H1 (cell line): ENCODE measurements around the gene PATJ. TPM values are rescaled to one million over a fixed set of nuclear protein-coding genes. Genes with fewer than 3 reads are reported as not detected.

Source experiments
- CTCF ChIA-PET: fragments of 300-600 bp; sonication (Branson Sonifier 250); formaldehyde crosslinking; loops from one replicate; lab custom pipeline; 2021; ENCODE audit not compliant: partially characterized antibody; lab: Charles Lee
- POLR2A ChIA-PET: fragments of 300-600 bp; sonication (Branson Sonifier 250); formaldehyde crosslinking; loops from one replicate; lab custom pipeline; 2021; ENCODE audit warnings: inconsistent platforms; ENCODE audit not compliant: partially characterized antibody; lab: Charles Lee
- DNase-seq, 2 experiments: peaks; one replicate each; pipeline versions ENCODE4 v3.0.0 to v3.0.0-alpha.2; 2010 to 2022; ENCODE audit warnings: low spot score in 2 of 2, low read depth in 1 of 2, mixed read lengths in 1 of 2
- FAIRE-seq: peaks from 2 replicates; lab custom pipeline; 2011; peaks lifted over from hg19 to GRCh38; lab: Jason Lieb, UNC
- H2AFZ ChIP-seq: 2 replicates; pipeline ENCODE4 v1.8.1; 2012; ENCODE audit warnings: low read length, inconsistent platforms
- H2AK5ac ChIP-seq: 2 replicates; pipeline ENCODE4 v1.6.1; 2013; ENCODE audit warnings: low read depth, low read length
- H2BK120ac ChIP-seq: replicated peaks from 2 replicates; pipeline ENCODE3; 2013; ENCODE audit warnings: low read depth, low read length, inconsistent platforms
- H2BK12ac ChIP-seq: 2 replicates; pipeline ENCODE4 v1.6.1; 2013; ENCODE audit warnings: low read depth, low read length
- H2BK15ac ChIP-seq: 2 replicates; pipeline ENCODE4 v1.6.1; 2013; ENCODE audit warnings: low read length
- H2BK20ac ChIP-seq: 2 replicates; pipeline ENCODE4 v1.6.1; 2013; ENCODE audit warnings: low read length
- H2BK5ac ChIP-seq: 2 replicates; pipeline ENCODE4 v1.6.1; 2013; ENCODE audit warnings: low read depth, low read length
- H3K14ac ChIP-seq: 2 replicates; pipeline ENCODE4 v1.6.1; 2013; ENCODE audit warnings: inconsistent platforms; ENCODE audit not compliant: insufficient read length
- H3K18ac ChIP-seq: 2 replicates; pipeline ENCODE4 v1.6.1; 2013; ENCODE audit warnings: low read length; ENCODE audit errors: extremely low read depth
- H3K23ac ChIP-seq: 2 replicates; pipeline ENCODE4 v1.6.1; 2013; ENCODE audit warnings: inconsistent platforms; ENCODE audit not compliant: insufficient read length
- H3K23me2 ChIP-seq: 2 replicates; pipeline ENCODE4 v1.6.1; 2013; ENCODE audit warnings: low read depth, low read length
- H3K27ac ChIP-seq: 2 replicates; pipeline ENCODE4 v1.6.1; 2011; ENCODE audit warnings: low read depth, low read length, inconsistent platforms
- H3K27me3 ChIP-seq, 4 experiments: replicated peaks in 1 of 4; 1 replicate in 1 of 4; 2 replicates in 3 of 4; pipeline versions ENCODE4 v1.6.1 to v1.8.1; 2011 to 2013; ENCODE audit warnings: low read length in 3 of 4, mild to moderate bottlenecking in 3 of 4, inconsistent platforms in 2 of 4, mixed read lengths in 2 of 4, moderate library complexity in 1 of 4; ENCODE audit not compliant: control insufficient read depth in 3 of 4, insufficient read depth in 3 of 4; ENCODE audit errors: extremely low read depth in 1 of 4
- H3K36me3 ChIP-seq, 4 experiments: 2 replicates each; pipeline versions ENCODE4 v1.6.1 to v1.8.1; 2011 to 2013; ENCODE audit warnings: mild to moderate bottlenecking in 4 of 4, low read length in 3 of 4, moderate library complexity in 2 of 4, control low read depth in 1 of 4, inconsistent platforms in 1 of 4; ENCODE audit not compliant: insufficient read depth in 4 of 4, control insufficient read depth in 2 of 4
- H3K4ac ChIP-seq: replicated peaks from 2 replicates; pipeline ENCODE3; 2013; ENCODE audit warnings: low read length, low read depth, mixed read lengths, inconsistent platforms; ENCODE audit not compliant: insufficient read length
- H3K4me1 ChIP-seq, 4 experiments: replicated peaks in 1 of 4; 1 replicate in 1 of 4; 2 replicates in 3 of 4; pipeline versions ENCODE4 v1.6.1 to v1.8.1; 2011 to 2013; ENCODE audit warnings: low read length in 3 of 4, inconsistent platforms in 2 of 4, mixed read lengths in 1 of 4; ENCODE audit not compliant: insufficient read depth in 4 of 4, control insufficient read depth in 3 of 4
- H3K4me2 ChIP-seq, 2 experiments: 2 replicates each; pipeline versions ENCODE4 v1.6.1 to v1.8.1; 2011 to 2013; ENCODE audit warnings: low read depth in 2 of 2, low read length in 2 of 2, control low read depth in 1 of 2, inconsistent platforms in 1 of 2, mild to moderate bottlenecking in 1 of 2; ENCODE audit not compliant: insufficient read depth in 1 of 2
- H3K4me3 ChIP-seq, 4 experiments: fragments of 200-600, 300-600 bp in 1 of 4; sonication (generic), shearing (Covaris generic), sonication (Bioruptor Twin) in 1 of 4; 2 replicates each; pipeline versions ENCODE4 v1.5.1 to v1.8.1; 2011 to 2016; ENCODE audit warnings: low read length in 4 of 4, low read depth in 3 of 4, control low read depth in 2 of 4, inconsistent platforms in 2 of 4, mild to moderate bottlenecking in 2 of 4, mixed read lengths in 1 of 4, moderate library complexity in 1 of 4; ENCODE audit not compliant: insufficient read depth in 2 of 4; ENCODE audit errors: extremely low read depth in 1 of 4
- H3K56ac ChIP-seq: replicated peaks from 2 replicates; pipeline ENCODE3; 2013; ENCODE audit warnings: low read depth, mild to moderate bottlenecking, mixed read lengths, low read length, inconsistent platforms; ENCODE audit not compliant: insufficient read length
- H3K79me1 ChIP-seq: 2 replicates; pipeline ENCODE4 v1.6.1; 2013; ENCODE audit warnings: low read depth, low read length, control low read depth
- H3K79me2 ChIP-seq, 2 experiments: 2 replicates each; pipeline versions ENCODE4 v1.6.1 to v1.8.1; 2012 to 2013; ENCODE audit warnings: low read length in 2 of 2, mild to moderate bottlenecking in 2 of 2, inconsistent platforms in 1 of 2; ENCODE audit not compliant: insufficient read depth in 2 of 2, control insufficient read depth in 1 of 2
- H3K9ac ChIP-seq, 4 experiments: replicated peaks in 1 of 4; 1 replicate in 1 of 4; 2 replicates in 3 of 4; pipeline versions ENCODE4 v1.6.1 to v1.8.1; 2011 to 2013; ENCODE audit warnings: low read depth in 3 of 4, low read length in 3 of 4, control low read depth in 2 of 4, mild to moderate bottlenecking in 2 of 4, moderate library complexity in 2 of 4, inconsistent platforms in 1 of 4; ENCODE audit errors: extremely low read depth in 1 of 4
- H3K9me3 ChIP-seq, 2 experiments: 2 replicates each; pipeline versions ENCODE4 v1.6.1 to v1.8.1; 2012 to 2013; ENCODE audit warnings: mild to moderate bottlenecking in 2 of 2, moderate library complexity in 2 of 2, control low read depth in 1 of 2, inconsistent platforms in 1 of 2, low read depth in 1 of 2, low read length in 1 of 2, mixed read lengths in 1 of 2; ENCODE audit not compliant: insufficient read depth in 2 of 2
- H4K20me1 ChIP-seq, 2 experiments: replicated peaks in 1 of 2; 2 replicates each; pipeline versions ENCODE3 to v1.8.1; 2011 to 2013; ENCODE audit warnings: inconsistent platforms in 2 of 2, low read length in 2 of 2, mild to moderate bottlenecking in 1 of 2; ENCODE audit not compliant: insufficient read depth in 2 of 2, control insufficient read depth in 1 of 2
- H4K5ac ChIP-seq: 2 replicates; pipeline ENCODE4 v1.6.1; 2013; ENCODE audit warnings: low read length, low read depth, mixed read lengths, inconsistent platforms; ENCODE audit not compliant: insufficient read length
- H4K8ac ChIP-seq: 2 replicates; pipeline ENCODE4 v1.8.0; 2013; ENCODE audit warnings: mild to moderate bottlenecking, moderate library complexity, low read length, inconsistent platforms; ENCODE audit not compliant: insufficient read depth; ENCODE audit errors: extremely low read depth
- H4K91ac ChIP-seq: replicated peaks from 2 replicates; pipeline ENCODE3; 2013; ENCODE audit warnings: low read length, mixed read lengths, inconsistent platforms; ENCODE audit not compliant: insufficient read length
- BRCA1 ChIP-seq: IDR thresholded peaks from 2 replicates; pipeline ENCODE4 v1.6.1; 2012; ENCODE audit warnings: low read depth, low read length, improper control_type of control experiment
- SUZ12 ChIP-seq: fragments of 200-600 bp; sonication (generic); IDR thresholded peaks from 2 replicates; pipeline ENCODE4 v1.6.1; 2012; ENCODE audit warnings: mild to moderate bottlenecking, inconsistent platforms, low read length, moderate library complexity, mixed read lengths
- TBP ChIP-seq: IDR thresholded peaks from 2 replicates; pipeline ENCODE4 v1.6.1; 2011; ENCODE audit warnings: low read depth, low read length, improper control_type of control experiment
- YY1 ChIP-seq: IDR thresholded peaks from 2 replicates; pipeline ENCODE4 v1.6.1; 2011; ENCODE audit warnings: low read depth, mild to moderate bottlenecking, low read length
- WGBS, 2 experiments: shearing (Covaris generic) in 1 of 2; methylation state at CpG; one replicate each; pipeline versions ENCODE4 v1.1.6 to v1.1.7; 2013 to 2015; ENCODE audit warnings: low lambda C conversion rate in 2 of 2, mixed read lengths in 2 of 2, inconsistent platforms in 1 of 2, low coverage in 1 of 2, missing lambda C conversion rate in 1 of 2; ENCODE audit not compliant: insufficient replicate concordance in 2 of 2, insufficient coverage in 1 of 2, insufficient read length in 1 of 2; ENCODE audit errors: extremely low coverage in 1 of 2, missing lambda C conversion rate in 1 of 2; 5-methylcytosine and 5-hydroxymethylcytosine counted together
- polyA plus RNA-seq, 7 experiments: library from polyadenylated mRNA; depleted of rRNA in 3 of 7; stranded (reverse) in 5 of 7; unstranded in 2 of 7; fragments of >200 nt in 5 of 7; fragments of 200-250 nt in 2 of 7; gene quantifications; 1 replicate in 5 of 7; 2 replicates in 1 of 7; 4 replicates in 1 of 7; pipeline versions ENCODE4 v1.2.1 to v1.2.3, GENCODE V29; 2011 to 2013; ENCODE audit warnings: missing spikeins in 2 of 7, mixed read lengths in 2 of 7
- total RNA-seq: library from RNA; stranded (reverse); fragmentation: NEBNext Ultra II Directional; extraction: Animal tissue kit (Norgen Biotek cat#: 25700); gene quantifications from 2 replicates; pipeline ENCODE4 v1.2.1, GENCODE V29; 2021
- TF ChIP-seq, protein P1 (sequence below): IDR thresholded peaks from 2 replicates; pipeline ENCODE4 v1.6.1; 2011; ENCODE audit warnings: low read length, improper control_type of control experiment
- TF ChIP-seq, protein P2 (sequence below): IDR thresholded peaks from 2 replicates; pipeline ENCODE4 v1.6.1; 2012; ENCODE audit warnings: low read length, inconsistent platforms

Gene PATJ
- total and polyA plus RNA-seq, 2 of the 8 experiments (the other 6 are each of a cell fraction or from before 2014, with no cell fraction given): 8.2 to 55.6 TPM

DNA sequence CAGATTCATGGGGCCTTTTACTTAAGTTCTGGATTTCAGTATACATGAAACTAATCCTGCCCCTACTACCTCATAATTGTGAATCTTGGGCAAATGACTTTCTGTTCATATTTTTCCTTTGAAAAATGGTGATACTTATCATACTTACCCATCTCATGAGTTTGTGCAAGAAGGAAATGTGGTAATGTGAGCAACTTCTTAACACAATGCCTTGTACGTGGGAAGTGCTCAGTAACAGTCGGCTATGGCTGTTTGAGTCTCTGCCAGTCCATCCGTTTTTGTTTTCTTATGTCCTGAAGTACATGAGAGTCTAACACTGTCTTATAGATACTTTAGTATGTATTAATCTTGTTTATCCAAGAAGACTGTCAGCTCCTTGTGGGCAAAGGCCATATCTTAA, 86.5 kb downstream of the PATJ start:
- ChIA-PET POLR2A (no interaction called here), CTCF (interaction anchor here (2.5 kb wide), 1 partner anchor 14 kb away, joined by 9 read pairs; no protein-coding TSS in a partner anchor)
- Histone ChIP-seq H3K23me2 (no peaks in the 10 kb centered on the region), H2AFZ (no peak overlapping the region), H3K9me3 (no peaks in the 10 kb centered on the region), H3K14ac (no peak overlapping the region), H3K18ac (no peak overlapping the region), H4K20me1 (no peaks in the 10 kb centered on the region), H3K23ac (no peak overlapping the region), H2BK12ac (no peak overlapping the region), H3K4me3 (no peak overlapping the region), H3K36me3 (peaks cover 9 to 51% (median 32%) of the 10 kb centered on the region in 4 experiments), H3K4me1 (no peaks in the 10 kb centered on the region), H3K27ac (no peak overlapping the region), H2BK120ac (no peak overlapping the region), H2AK5ac (no peak overlapping the region), H4K5ac (no peak overlapping the region), H3K79me1 (no peaks in the 10 kb centered on the region), H2BK5ac (no peak overlapping the region), H3K79me2 (no peaks in the 10 kb centered on the region), H3K4me2 (no peak overlapping the region), H2BK15ac (no peak overlapping the region), H4K8ac (no peak overlapping the region), H4K91ac (no peak overlapping the region), H3K4ac (no peak overlapping the region), H3K56ac (no peak overlapping the region), H3K27me3 (no peaks in the 10 kb centered on the region), H3K9ac (no peak overlapping the region), H2BK20ac (no peak overlapping the region)
- no peak for DNase-seq
- FAIRE-seq: no peak
- WGBS, 2 experiments: 96% methylated on average over 3 of the region's 3 CpGs; no CpG with 5 or more reads in 1 of the 2 experiments
- TF ChIP-seq BRCA1 (no peak), SUZ12 (no peak), YY1 (no peak), TBP (no peak)
- TF ChIP-seq, protein P1, sequence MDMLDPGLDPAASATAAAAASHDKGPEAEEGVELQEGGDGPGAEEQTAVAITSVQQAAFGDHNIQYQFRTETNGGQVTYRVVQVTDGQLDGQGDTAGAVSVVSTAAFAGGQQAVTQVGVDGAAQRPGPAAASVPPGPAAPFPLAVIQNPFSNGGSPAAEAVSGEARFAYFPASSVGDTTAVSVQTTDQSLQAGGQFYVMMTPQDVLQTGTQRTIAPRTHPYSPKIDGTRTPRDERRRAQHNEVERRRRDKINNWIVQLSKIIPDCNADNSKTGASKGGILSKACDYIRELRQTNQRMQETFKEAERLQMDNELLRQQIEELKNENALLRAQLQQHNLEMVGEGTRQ: no peak
- TF ChIP-seq, protein P2, sequence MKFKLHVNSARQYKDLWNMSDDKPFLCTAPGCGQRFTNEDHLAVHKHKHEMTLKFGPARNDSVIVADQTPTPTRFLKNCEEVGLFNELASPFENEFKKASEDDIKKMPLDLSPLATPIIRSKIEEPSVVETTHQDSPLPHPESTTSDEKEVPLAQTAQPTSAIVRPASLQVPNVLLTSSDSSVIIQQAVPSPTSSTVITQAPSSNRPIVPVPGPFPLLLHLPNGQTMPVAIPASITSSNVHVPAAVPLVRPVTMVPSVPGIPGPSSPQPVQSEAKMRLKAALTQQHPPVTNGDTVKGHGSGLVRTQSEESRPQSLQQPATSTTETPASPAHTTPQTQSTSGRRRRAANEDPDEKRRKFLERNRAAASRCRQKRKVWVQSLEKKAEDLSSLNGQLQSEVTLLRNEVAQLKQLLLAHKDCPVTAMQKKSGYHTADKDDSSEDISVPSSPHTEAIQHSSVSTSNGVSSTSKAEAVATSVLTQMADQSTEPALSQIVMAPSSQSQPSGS: no peak
